Astrocyte (in vitro differentiated cells and primary cell): ENCODE data around the gene BMP6.

Source experiments
- CTCF ChIP-seq: IDR thresholded peaks from 2 replicates; pipeline ENCODE4 v1.5.1; 2011; ENCODE audit warnings: low read depth, mild to moderate bottlenecking, inconsistent platforms, low read length, moderate library complexity; ENCODE audit not compliant: insufficient read depth
- EZH2 ChIP-seq: IDR thresholded peaks from 2 replicates; pipeline ENCODE4 v1.6.1; 2012; ENCODE audit warnings: mild to moderate bottlenecking, low read length, inconsistent platforms; ENCODE audit not compliant: insufficient read depth

GRCh38 chr6:7911345-7911725, 185.4 kb downstream of the BMP6 start:
- TF ChIP-seq CTCF = no peak
- no peak for TF ChIP-seq EZH2
